RCC 7860 (cell line): ENCODE data around the gene MIA2.
"Not testable (repeated sequence)": the region's sequence is repeated elsewhere in the genome, so short reads cannot be mapped to it uniquely, and the experiment has no call there.

Source experiments
- DNase-seq: peaks from one replicate; pipeline ENCODE4 v3.0.0-alpha.2; 2015; ENCODE audit warnings: low spot score
- FAIRE-seq: peaks from 2 replicates; lab custom pipeline; 2012; peaks lifted over from hg19 to GRCh38; lab: Jason Lieb, UNC

Gene MIA2

GRCh38 chr14:39266525-39266870, 32.8 kb downstream of the MIA2 start:
- peak; percentile 44 for DNase-seq
- no peak for FAIRE-seq

- DNase-seq (peak; percentile 60), FAIRE-seq (no peak)
Observed at GRCh38 chr14:39266871-39267607, 33.3 kb downstream of the MIA2 start.

- DNase-seq (no peak), FAIRE-seq (no peak)
Observed at GRCh38 chr14:39267608-39268005, 33.9 kb downstream of the MIA2 start.

GRCh38 chr14:39268393-39268792, 34.7 kb downstream of the MIA2 start:
- DNase-seq (peak; percentile 13), FAIRE-seq (no peak)

GRCh38 chr14:39272918-39273317, 39.2 kb downstream of the MIA2 start:
- DNase-seq (no peak), FAIRE-seq (no peak)

- DNase-seq = no peak
- no peak for FAIRE-seq
Observed at GRCh38 chr14:39275395-39275794, 41.7 kb downstream of the MIA2 start.

- DNase-seq = no peak
- FAIRE-seq = no peak
Observed at GRCh38 chr14:39276005-39276404, 42.3 kb downstream of the MIA2 start.

GRCh38 chr14:39276579-39277114, 42.9 kb downstream of the MIA2 start:
- FAIRE-seq (no peak), DNase-seq (no peak)

- DNase-seq (no peak), FAIRE-seq (no peak)
Observed at GRCh38 chr14:39279515-39279914, 45.8 kb downstream of the MIA2 start.

- FAIRE-seq, DNase-seq: not testable (repeated sequence)
Observed at GRCh38 chr14:39280678-39281077, 47.0 kb downstream of the MIA2 start.

- FAIRE-seq = no peak
- no peak for DNase-seq
Observed at GRCh38 chr14:39289523-39289922, 55.8 kb downstream of the MIA2 start.

- DNase-seq (no peak), FAIRE-seq (no peak)
Observed at GRCh38 chr14:39291701-39292100, 58.0 kb downstream of the MIA2 start.

- FAIRE-seq (no peak), DNase-seq (no peak)
Observed at GRCh38 chr14:39293629-39294028, 59.9 kb downstream of the MIA2 start.

GRCh38 chr14:39300389-39300788, 66.7 kb downstream of the MIA2 start:
- DNase-seq, FAIRE-seq: not testable (repeated sequence)

- FAIRE-seq (no peak), DNase-seq (no peak)
Observed at GRCh38 chr14:39302124-39302810, 68.6 kb downstream of the MIA2 start.

- no peak for DNase-seq
- no peak for FAIRE-seq
Observed at GRCh38 chr14:39303115-39303514, 69.4 kb downstream of the MIA2 start.

GRCh38 chr14:39307815-39308214, 74.1 kb downstream of the MIA2 start:
- FAIRE-seq (no peak), DNase-seq (no peak)

- DNase-seq (no peak), FAIRE-seq (no peak)
Observed at GRCh38 chr14:39310051-39310450, 76.3 kb downstream of the MIA2 start.

- DNase-seq (no peak), FAIRE-seq (no peak)
Observed at GRCh38 chr14:39315859-39316444, 82.2 kb downstream of the MIA2 start.

- DNase-seq (no peak), FAIRE-seq (no peak)
Observed at GRCh38 chr14:39316830-39317553, 83.3 kb downstream of the MIA2 start.

GRCh38 chr14:39318574-39318973, 84.9 kb downstream of the MIA2 start:
- FAIRE-seq = no peak
- DNase-seq = no peak
